ENCODE data around the gene CIROP.

CIROP gene

GRCh38 chr14:23132970-23133369 lies 28.2 kb upstream of the CIROP start:
- no peak for DNase-seq
- in situ Hi-C loops (cut with HindIII; ENCODE audit: low pct_ligation_motif_present, low pct_unique_long_range_greater_than_20kb, low sequenced_read_pairs), result no loop called here

- no peak for DNase-seq
- in situ Hi-C loops (cut with HindIII; ENCODE audit: low pct_ligation_motif_present, low pct_unique_long_range_greater_than_20kb, low sequenced_read_pairs), result no loop called here
Measured at GRCh38 chr14:23131482-23131881, 26.7 kb upstream of the CIROP start.

GRCh38 chr14:23130871-23131270 lies 26.1 kb upstream of the CIROP start:
- DNase-seq, result no peak
- in situ Hi-C loops (cut with HindIII; ENCODE audit: low pct_ligation_motif_present, low pct_unique_long_range_greater_than_20kb, low sequenced_read_pairs), result no loop called here

GRCh38 chr14:23129759-23130316 lies 25.0 kb upstream of the CIROP start:
- no peak for DNase-seq
- in situ Hi-C loops (cut with HindIII; ENCODE audit: low pct_ligation_motif_present, low pct_unique_long_range_greater_than_20kb, low sequenced_read_pairs), result no loop called here

GRCh38 chr14:23128969-23129758 lies 24.4 kb upstream of the CIROP start:
- DNase-seq, result no peak
- in situ Hi-C loops (cut with HindIII; ENCODE audit: low pct_ligation_motif_present, low pct_unique_long_range_greater_than_20kb, low sequenced_read_pairs), result no loop called here

GRCh38 chr14:23127861-23128260 lies 23.1 kb upstream of the CIROP start:
- in situ Hi-C loops (cut with HindIII; ENCODE audit: low pct_ligation_motif_present, low pct_unique_long_range_greater_than_20kb, low sequenced_read_pairs), result no loop called here

GRCh38 chr14:23126548-23127278 lies 21.9 kb upstream of the CIROP start:
- in situ Hi-C loops (cut with HindIII; ENCODE audit: low pct_ligation_motif_present, low pct_unique_long_range_greater_than_20kb, low sequenced_read_pairs), result no loop called here
- DNase-seq, result no peak

More at GRCh38 chr14:23127861-23128260, 23.1 kb upstream of the CIROP start:
- DNase-seq, result no peak

- in situ Hi-C loops (cut with HindIII; ENCODE audit: low pct_ligation_motif_present, low pct_unique_long_range_greater_than_20kb, low sequenced_read_pairs), result no loop called here
- no peak for DNase-seq
Measured at GRCh38 chr14:23125933-23126524, 21.2 kb upstream of the CIROP start.

- in situ Hi-C loops (cut with HindIII; ENCODE audit: low pct_ligation_motif_present, low pct_unique_long_range_greater_than_20kb, low sequenced_read_pairs), result no loop called here
- DNase-seq, result no peak
Measured at GRCh38 chr14:23125011-23125410, 20.2 kb upstream of the CIROP start.

- in situ Hi-C loops (cut with HindIII; ENCODE audit: low pct_ligation_motif_present, low pct_unique_long_range_greater_than_20kb, low sequenced_read_pairs), result no loop called here
- DNase-seq, result no peak
Measured at GRCh38 chr14:23124337-23124954, 19.7 kb upstream of the CIROP start.

GRCh38 chr14:23123419-23123818 lies 18.6 kb upstream of the CIROP start:
- in situ Hi-C loops (cut with HindIII; ENCODE audit: low pct_ligation_motif_present, low pct_unique_long_range_greater_than_20kb, low sequenced_read_pairs), result no loop called here
- DNase-seq, result no peak

GRCh38 chr14:23122086-23122485 lies 17.3 kb upstream of the CIROP start:
- DNase-seq, result no peak
- in situ Hi-C loops (cut with HindIII; ENCODE audit: low pct_ligation_motif_present, low pct_unique_long_range_greater_than_20kb, low sequenced_read_pairs), result no loop called here

- in situ Hi-C loops (cut with HindIII; ENCODE audit: low pct_ligation_motif_present, low pct_unique_long_range_greater_than_20kb, low sequenced_read_pairs), result no loop called here
- no peak for DNase-seq
Measured at GRCh38 chr14:23121361-23121771, 16.6 kb upstream of the CIROP start.

GRCh38 chr14:23120541-23121251 lies 15.9 kb upstream of the CIROP start:
- in situ Hi-C loops (cut with HindIII; ENCODE audit: low pct_ligation_motif_present, low pct_unique_long_range_greater_than_20kb, low sequenced_read_pairs), result no loop called here
- DNase-seq, result peak; percentile 82

GRCh38 chr14:23119363-23120327 lies 14.9 kb upstream of the CIROP start:
- DNase-seq, result no peak
- in situ Hi-C loops (cut with HindIII; ENCODE audit: low pct_ligation_motif_present, low pct_unique_long_range_greater_than_20kb, low sequenced_read_pairs), result no loop called here

GRCh38 chr14:23118506-23119362 lies 13.9 kb upstream of the CIROP start, which contains the start of gene CEBPE:
CEBPE (minus strand) TSS chr14:23119255; CDS start chr14:23119091, 164 bp downstream.
- no peak for DNase-seq
- in situ Hi-C loops (cut with HindIII; ENCODE audit: low pct_ligation_motif_present, low pct_unique_long_range_greater_than_20kb, low sequenced_read_pairs), result no loop called here

All from ACHN (cell line).